ENCODE measurements around the gene DUS1L.

Gene DUS1L

GRCh38 chr17:82051776-82052637 is 13.6 kb downstream of the DUS1L start, which contains the start of the genes GPS1 and RFNG:
Gene GPS1, plus strand, starts transcription at chr17:82051898. Its CDS starts 34 bp downstream, at chr17:82051932.
Gene RFNG, minus strand, starts transcription at chr17:82051811. Its CDS starts 45 bp downstream, at chr17:82051766.
- peak; percentile 77 for TF ChIP-seq ZFX (IDR thresholded peaks at IDR 0.05)
- TF ChIP-seq, protein P1, sequence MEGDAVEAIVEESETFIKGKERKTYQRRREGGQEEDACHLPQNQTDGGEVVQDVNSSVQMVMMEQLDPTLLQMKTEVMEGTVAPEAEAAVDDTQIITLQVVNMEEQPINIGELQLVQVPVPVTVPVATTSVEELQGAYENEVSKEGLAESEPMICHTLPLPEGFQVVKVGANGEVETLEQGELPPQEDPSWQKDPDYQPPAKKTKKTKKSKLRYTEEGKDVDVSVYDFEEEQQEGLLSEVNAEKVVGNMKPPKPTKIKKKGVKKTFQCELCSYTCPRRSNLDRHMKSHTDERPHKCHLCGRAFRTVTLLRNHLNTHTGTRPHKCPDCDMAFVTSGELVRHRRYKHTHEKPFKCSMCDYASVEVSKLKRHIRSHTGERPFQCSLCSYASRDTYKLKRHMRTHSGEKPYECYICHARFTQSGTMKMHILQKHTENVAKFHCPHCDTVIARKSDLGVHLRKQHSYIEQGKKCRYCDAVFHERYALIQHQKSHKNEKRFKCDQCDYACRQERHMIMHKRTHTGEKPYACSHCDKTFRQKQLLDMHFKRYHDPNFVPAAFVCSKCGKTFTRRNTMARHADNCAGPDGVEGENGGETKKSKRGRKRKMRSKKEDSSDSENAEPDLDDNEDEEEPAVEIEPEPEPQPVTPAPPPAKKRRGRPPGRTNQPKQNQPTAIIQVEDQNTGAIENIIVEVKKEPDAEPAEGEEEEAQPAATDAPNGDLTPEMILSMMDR (conservative IDR thresholded peaks at IDR 0.05), result no peak
- H3K27ac ChIP-seq, result peak within 1 kb of the TSS; percentile 75

DNA sequence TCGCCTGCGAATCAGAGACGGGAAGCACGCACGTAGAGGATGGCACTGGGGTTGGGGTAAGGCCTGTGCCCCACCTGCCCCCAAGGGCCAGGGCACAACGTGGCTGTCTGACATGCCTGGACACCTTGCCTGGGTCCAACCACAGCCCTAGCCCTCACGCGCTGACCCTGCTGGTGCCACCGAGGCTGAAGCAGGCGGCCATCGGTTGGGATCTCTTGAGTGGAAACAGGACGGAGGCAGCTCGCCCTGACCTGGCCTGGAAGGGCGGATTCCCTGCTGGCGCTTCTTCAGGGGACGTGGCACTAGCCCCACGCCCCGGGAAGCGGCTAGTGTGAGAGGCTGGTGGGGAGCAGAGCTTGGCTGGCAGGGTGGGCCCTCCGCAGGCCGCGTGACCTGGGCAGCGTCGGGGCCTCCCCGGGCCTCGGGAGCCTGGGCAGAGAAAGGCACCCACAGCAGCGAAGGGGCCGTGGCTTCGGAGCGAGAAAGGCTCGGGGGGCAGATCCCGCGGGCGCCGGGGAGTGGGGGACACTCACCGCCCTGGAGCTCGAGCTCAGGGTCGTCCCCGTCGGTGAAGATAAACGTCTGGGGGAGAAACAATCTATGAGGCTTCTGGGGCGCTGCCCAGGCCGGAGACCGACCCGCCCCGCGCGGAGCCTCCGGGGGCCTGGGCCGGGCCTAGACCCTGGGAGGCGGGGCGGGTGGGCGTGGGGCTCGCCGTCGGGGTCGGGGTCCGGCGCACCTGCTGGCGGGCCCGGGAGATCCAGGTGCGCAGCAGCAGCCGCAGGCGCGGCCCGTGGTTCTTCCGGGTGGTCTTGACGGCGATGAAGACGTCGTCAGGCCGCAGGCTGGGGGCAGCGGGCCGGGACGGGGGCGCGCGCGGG is 14.6 kb downstream of the DUS1L start:
- peak overlapping the region; percentile 75 for H3K27ac ChIP-seq
- TF ChIP-seq, protein P1 (conservative IDR thresholded peaks at IDR 0.05), result no peak
- peak; percentile 44; the same call in 1 of the 2 replicates for TF ChIP-seq ZFX (IDR thresholded peaks at IDR 0.05)

DNA sequence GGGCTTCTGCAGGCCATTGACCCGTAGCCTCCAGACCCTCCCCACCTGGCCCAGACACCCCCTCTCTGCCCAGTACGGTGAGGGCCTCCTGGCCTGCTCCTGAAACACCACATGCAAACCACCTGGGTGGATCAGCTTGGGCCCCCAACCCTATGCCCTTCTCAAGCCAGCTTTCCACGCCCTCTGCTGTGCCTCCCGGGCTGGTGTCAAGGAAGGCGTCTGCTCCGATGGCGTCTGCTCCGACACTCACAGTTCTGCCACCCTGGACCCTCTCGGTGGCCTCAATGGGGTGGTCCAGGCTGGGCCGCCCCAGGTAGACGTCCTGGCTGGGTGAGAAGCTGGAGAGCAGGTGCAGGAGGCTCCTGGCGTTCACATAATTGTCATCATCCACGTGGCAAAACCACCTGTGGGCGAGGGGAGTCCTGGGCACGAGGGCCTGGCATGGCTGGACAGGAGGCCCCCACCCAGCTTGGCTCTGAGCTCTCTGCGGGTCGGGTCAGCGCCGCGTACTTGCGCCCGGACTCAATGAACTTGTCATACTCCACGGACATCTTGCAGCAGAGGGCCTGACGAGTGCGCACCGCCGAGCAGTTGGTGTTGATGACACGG is 15.3 kb downstream of the DUS1L start:
- no peak for TF ChIP-seq ZFX (IDR thresholded peaks at IDR 0.05)
- TF ChIP-seq, protein P1 (conservative IDR thresholded peaks at IDR 0.05), result no peak
- peak overlapping the region; percentile 75; the same call in 1 of the 2 replicates for H3K27ac ChIP-seq

DNA sequence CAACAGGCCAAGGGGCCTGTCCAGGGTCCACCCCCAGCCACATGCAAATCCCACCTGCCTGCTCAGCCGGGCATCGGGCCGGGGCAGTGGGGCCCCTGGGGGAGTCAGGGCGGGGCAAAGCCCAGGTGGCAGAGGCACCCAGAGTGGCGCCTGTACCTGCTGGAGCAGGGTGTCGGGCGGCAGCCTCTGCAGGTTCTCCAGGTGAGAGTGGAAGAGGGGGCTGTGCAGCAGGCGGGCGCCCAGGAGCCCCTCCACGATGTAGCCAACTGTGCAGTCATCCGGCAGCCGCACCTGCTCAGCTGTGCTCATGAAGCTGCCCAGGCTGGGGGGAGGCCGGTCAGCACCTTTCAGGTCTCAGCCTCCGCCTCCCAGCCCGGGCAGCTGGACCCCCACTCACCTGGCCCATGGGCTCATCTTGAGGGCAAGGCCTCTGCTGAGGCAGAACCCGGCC is 16.1 kb downstream of the DUS1L start:
- TF ChIP-seq, protein P1 (conservative IDR thresholded peaks at IDR 0.05), result no peak
- no peak for TF ChIP-seq ZFX (IDR thresholded peaks at IDR 0.05)
- H3K27ac ChIP-seq, result no peak overlapping the region

- no peak overlapping the region for H3K27ac ChIP-seq
Observed at GRCh38 chr17:82049106-82049505, 16.5 kb downstream of the DUS1L start.

DNA sequence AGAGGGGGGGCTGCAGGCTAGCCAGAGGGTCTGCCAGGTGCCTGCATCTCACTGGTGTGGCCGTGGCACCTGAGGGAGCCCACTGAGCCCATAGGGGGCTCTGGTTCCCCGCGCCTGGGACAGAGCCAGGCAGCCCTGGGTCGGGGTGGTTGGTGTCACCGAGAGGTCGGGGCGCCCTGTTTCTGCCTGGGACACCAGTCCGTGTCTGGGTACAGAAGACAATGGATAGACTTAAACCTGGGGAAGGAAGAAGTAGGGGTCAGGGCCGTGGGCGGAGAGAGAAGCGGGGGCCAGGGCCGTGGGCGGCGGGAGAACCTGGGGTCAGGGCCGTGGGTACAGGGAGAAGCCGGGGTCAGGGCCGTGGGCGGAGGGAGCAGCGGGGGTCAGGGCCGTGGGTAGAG is 17.0 kb downstream of the DUS1L start:
- no peak for TF ChIP-seq ZFX (IDR thresholded peaks at IDR 0.05)
- TF ChIP-seq, protein P1 (conservative IDR thresholded peaks at IDR 0.05), result no peak
- no peak overlapping the region for H3K27ac ChIP-seq

More at GRCh38 chr17:82049106-82049505, 16.5 kb downstream of the DUS1L start:
- TF ChIP-seq, protein P1 (conservative IDR thresholded peaks at IDR 0.05), result no peak
- TF ChIP-seq ZFX (IDR thresholded peaks at IDR 0.05), result no peak
